ENCODE data around the gene SLC38A6. TPM values are rescaled to one million over a fixed set of nuclear protein-coding genes. Genes with fewer than 3 reads are reported as not detected.

SLC38A6 gene
- total RNA-seq, 1 experiment from 2014 or later, result 14.2 TPM

DNA sequence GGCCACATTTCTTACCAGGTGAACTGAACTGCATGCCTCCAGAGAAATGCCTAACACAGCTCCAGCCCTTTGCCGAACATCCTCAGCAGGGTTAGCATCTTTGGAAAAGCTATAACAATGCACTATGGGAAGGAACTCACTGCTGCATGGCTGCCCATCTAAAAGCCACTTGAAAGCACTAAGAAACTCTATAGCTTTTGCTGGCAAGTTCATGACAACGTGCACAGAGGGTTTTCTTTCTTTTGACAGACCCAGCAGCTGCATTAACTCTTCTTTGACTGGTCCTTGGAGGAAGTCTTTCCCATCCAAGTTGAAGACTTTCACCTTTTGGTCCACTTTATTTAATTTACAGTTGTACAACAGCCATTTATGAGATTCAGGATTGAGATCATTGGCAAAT lies 5.5 kb upstream of the SLC38A6 start:
- no peak for DNase-seq (ENCODE audit: low read depth)

GRCh38 chr14:60977847-60978246 lies 3.2 kb upstream of the SLC38A6 start:
- DNase-seq (ENCODE audit: low read depth), result no peak

- DNase-seq (ENCODE audit: low read depth), result peak; percentile 79
These were observed 799 bp downstream of the SLC38A6 start for GRCh38 chr14:60981633-60982455.

DNA sequence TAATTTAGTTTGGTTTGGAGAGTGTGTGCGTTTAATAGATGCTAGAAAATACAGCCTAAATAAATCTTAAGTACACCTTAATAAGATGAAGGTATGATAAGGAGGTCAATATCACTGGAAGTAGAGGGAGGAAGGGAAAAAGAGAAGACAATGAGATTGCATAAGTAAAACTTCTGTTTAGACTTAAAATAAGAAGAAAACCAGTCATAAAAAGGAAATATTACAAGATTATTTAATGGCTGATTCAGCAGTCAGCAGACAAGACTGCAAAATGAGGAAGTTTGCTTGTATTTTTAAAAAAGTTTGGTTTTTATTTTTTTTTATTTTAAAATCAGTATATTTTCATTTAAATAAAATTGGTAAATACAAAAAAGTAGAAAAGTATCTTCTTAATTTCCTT lies 3.2 kb downstream of the SLC38A6 start:
- no peak for DNase-seq (ENCODE audit: low read depth)

GRCh38 chr14:60986500-60986899 lies 5.5 kb downstream of the SLC38A6 start:
- no peak for DNase-seq (ENCODE audit: low read depth)

GRCh38 chr14:60989599-60989998 lies 8.6 kb downstream of the SLC38A6 start:
- no peak for DNase-seq (ENCODE audit: low read depth)

DNA sequence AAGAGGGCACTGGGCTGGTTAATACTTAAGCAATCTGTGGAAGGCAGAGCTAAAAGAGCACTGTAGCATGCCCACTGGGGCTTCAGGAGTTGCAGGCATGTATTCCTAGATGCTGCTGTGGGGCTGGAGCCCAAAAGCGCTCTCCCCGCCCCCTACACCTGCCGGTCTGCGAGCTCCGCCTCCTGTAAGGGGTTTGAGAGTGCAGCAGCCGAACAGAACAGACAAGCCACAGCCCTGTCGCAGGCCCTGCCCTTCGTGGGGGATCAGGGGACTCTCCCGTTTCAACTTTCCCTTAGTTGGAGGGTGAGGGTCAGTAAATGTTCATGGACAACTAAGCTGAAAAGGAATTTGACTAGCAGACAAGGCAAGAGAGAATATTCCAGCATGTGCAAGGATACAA lies 17.6 kb downstream of the SLC38A6 start:
- DNase-seq (ENCODE audit: low read depth), result no peak

DNA sequence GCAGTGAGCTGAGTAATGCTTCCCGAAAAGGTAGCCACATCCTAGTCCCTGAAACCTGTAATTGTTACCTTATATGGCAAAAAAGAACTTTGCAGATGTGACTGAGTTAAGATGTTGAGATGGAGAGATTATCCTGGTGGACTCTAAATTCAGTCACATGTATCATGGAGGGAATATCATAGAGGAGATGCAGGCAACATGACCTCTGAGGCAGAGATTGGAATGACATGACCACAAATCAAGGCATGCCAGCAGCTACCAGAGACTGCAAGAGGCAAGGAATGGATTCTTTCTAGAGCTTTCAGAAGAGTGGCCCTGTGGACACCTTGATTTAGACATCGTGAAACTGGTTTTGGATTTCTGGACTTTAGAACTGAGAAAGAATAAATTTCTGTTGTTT lies 18.5 kb downstream of the SLC38A6 start:
- no peak for DNase-seq (ENCODE audit: low read depth)

DNA sequence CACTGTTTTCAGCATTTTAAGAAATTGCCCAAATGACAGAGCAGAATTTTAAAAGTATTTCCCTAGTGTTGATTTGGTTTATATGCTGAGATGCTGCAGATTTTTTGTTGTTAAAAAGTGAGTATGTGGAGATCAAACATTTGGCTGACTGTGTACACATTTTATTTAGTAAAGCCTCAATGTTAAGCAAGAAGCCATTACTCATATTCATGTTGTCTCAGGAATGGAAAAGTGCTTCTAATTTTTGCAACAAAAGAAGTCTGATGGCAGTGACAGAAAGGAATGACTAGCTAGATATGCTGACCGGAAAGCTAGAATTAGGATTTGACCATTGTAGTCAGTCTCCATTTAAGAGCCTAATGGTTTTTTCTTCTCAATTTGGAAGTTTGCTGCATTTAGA lies 22.5 kb downstream of the SLC38A6 start:
- no peak for DNase-seq (ENCODE audit: low read depth)

DNA sequence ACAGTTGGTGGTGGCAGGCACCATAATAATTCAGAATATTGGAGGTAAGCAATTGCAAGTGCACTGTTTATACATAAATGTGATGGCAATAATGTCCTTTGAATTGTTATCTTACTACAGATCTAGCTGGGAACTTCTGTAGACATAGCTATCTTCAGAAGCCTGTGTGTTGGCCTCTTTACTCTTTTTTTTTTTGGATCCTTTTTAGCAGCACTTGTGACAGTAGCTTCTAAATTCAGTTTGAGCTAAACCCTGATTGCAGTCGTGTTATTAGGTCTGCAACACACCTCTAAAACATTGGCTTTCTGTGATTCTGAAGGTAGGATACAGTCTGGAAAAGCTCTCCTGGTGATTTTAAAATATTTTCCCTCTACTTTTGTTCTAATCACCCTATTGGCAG lies 38.5 kb downstream of the SLC38A6 start:
- no peak for DNase-seq (ENCODE audit: low read depth)

- DNase-seq (ENCODE audit: low read depth), result peak; percentile 72
These were observed 44.5 kb downstream of the SLC38A6 start for GRCh38 chr14:61025251-61026223.

- DNase-seq (ENCODE audit: low read depth), result no peak
These were observed 45.5 kb downstream of the SLC38A6 start for GRCh38 chr14:61026526-61026925.

GRCh38 chr14:61031026-61031425 lies 50.0 kb downstream of the SLC38A6 start:
- DNase-seq (ENCODE audit: low read depth), result no peak

DNA sequence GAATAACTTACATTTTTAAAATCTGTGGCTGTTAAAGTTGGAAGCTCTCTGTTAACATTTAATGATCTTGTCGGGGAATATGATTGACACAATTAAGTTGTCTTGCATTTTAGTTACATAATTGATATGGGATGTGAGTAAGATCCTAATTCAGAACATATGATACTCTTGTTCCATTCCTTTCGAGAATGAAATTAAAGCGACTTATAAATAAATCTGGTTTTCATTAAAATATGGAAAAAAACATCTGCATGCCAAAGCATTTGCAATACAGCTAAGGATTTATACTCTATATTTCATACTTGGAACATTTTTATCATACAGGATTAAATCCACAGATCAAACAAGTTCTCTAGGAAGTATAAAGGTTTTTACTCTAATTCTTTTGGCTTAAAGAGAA lies 52.0 kb downstream of the SLC38A6 start:
- no peak for DNase-seq (ENCODE audit: low read depth)

DNA sequence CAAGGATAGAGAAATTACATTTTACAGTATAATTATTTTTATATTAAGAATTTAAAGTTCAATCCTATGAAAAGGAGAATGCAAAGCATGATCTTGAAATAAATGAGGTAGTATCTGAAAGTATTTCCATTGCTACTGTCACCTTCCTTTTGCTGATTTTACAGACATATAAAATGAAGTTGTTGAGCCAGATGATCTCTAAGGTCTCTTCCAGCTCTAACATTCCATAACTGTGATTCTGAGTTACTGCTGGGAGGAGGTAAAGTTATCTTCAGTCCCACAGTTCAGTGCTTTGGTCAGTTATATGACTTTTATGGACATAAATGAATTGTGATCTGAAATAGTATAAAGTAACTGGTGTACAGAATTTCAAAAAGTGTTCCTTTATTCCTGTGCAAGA lies 52.8 kb downstream of the SLC38A6 start:
- DNase-seq (ENCODE audit: low read depth), result no peak

DNA sequence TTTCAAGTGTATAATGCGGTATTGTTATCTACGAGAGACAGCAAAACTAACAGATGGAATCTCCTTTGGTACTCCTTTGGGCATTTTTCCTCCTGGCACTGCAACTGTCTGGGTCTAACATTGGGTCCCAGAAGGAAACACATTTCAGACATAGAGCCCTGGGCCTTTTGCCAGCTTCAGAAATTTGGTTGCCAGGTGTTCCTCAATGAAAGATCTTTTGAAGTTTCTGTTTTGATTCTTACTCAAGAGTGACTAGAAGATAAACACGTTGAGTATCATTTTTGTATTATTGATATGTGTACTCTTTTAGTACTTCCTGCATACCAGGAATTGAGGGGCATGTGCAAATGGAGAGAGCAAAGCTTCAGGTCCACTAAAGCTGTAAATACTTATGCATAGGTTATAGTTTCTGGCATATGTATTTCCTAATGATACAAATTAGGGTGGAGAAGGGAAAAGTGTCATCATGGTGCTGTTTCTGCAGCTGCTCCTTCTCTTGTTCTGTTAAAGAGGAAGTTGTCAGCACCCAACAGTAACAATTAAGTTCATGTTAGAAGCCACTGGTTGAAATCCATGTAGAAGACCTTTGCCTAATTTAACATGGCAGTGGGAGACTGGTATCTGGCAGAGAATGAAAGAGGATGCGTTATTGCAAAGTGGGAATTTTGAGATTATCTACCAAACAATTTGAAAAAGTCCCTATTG lies 53.5 kb downstream of the SLC38A6 start:
- no peak for DNase-seq (ENCODE audit: low read depth)

GRCh38 chr14:61037215-61037614 lies 56.2 kb downstream of the SLC38A6 start:
- no peak for DNase-seq (ENCODE audit: low read depth)

DNA sequence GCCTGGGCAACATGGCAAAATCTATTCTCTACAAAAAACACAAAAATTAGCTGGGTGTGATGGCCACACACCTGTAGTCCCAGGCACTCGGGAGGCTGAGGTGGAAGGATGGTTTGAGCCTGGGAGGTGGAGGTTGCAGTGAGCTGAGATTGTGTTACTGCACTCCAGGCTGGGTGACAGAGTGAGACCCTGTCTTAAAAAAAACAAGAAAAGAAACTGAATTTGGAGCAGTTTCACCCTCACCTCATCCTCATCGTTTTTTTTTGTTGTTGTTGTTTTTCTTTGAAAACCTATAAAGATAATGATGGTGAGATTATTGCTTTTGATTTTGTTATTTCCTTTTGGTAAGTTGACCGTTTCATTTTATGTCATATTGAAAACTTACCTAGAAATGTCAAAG lies 60.7 kb downstream of the SLC38A6 start:
- no peak for DNase-seq (ENCODE audit: low read depth)

GRCh38 chr14:61042220-61042619 lies 61.2 kb downstream of the SLC38A6 start:
- no peak for DNase-seq (ENCODE audit: low read depth)

GRCh38 chr14:61043506-61043905 lies 62.5 kb downstream of the SLC38A6 start:
- no peak for DNase-seq (ENCODE audit: low read depth)

DNA sequence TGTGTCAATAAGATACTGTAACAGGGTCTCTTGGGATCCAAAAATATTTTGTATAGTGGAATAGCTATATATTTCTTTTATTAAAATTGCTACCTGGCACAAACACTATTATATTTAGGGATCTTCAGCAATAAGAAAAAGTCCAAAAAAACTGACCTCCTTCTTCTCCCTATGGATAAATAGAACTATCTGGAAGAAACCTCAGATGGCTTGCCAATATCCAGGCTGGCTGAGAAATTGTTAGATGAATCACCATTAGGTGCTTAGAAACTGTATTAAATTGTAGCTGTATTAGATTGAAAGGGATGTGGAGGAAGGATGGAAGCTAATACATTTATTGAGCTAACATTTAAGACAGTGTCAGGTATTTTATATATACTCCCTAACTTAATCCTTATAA lies 66.0 kb downstream of the SLC38A6 start:
- no peak for DNase-seq (ENCODE audit: low read depth)

GRCh38 chr14:61048640-61049039 lies 67.6 kb downstream of the SLC38A6 start:
- DNase-seq (ENCODE audit: low read depth), result no peak
